ENCODE data around the gene PAX7. TPM values are rescaled to one million over a fixed set of nuclear protein-coding genes. Genes with fewer than 3 reads are reported as not detected.

PAX7 gene
- total RNA-seq, 2 experiments from 2014 or later = not detected

DNA sequence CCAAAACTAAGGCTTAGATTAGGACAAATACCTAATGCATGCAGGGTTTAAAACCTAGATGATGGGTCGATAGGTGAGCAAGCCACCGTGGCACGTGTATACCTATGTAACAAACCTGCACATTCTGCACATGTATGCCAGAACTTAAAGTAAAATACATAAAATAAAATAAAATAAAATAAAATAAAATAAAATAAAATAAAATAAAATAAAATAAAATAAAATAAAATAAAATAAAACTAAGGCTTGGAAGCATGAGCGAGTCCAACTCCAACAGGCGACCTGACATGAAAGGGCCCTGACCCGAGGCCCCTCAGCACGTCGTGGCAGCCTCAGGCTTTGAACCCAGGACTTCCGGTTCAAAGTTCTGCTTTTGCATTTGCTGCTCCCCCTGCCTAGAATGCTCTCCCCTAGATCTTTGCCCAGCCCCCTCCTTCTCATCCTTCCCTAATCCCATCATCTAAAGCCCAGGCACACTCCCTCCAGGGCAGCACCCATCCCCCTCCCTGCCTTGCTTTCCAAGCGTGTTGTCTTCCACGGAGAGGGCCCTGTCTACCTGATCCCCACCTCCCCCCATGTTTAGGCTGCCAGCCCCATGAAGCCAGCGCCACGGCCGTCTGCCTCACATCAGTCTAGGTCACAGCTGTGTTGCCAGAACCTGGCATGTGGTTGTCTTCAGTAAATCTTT lies 164.5 kb downstream of the PAX7 start:
- ChIA-PET POLR2A (no interaction called here), CTCF (interaction anchor here (0.9 to 1.7 kb wide), 2 partner anchors 26 to 80 kb away, joined by 3 to 4 read pairs; no protein-coding TSS in a partner anchor)
- no peak overlapping the region for H3K4me3 Mint-ChIP-seq
- H3K27me3 Mint-ChIP-seq = peaks cover 17% of the 10 kb centered on the region
- no peak overlapping the region for H3K27ac Mint-ChIP-seq
- no peak for DNase-seq
- peaks cover 8% of the 10 kb centered on the region for H3K9me3 Mint-ChIP-seq
- H3K36me3 Mint-ChIP-seq = no peaks in the 10 kb centered on the region
- intact Hi-C loops (cut with micrococcal nuclease) = no loop called here
- H3K4me1 Mint-ChIP-seq (ENCODE audit: low read depth) = no peaks in the 10 kb centered on the region

DNA sequence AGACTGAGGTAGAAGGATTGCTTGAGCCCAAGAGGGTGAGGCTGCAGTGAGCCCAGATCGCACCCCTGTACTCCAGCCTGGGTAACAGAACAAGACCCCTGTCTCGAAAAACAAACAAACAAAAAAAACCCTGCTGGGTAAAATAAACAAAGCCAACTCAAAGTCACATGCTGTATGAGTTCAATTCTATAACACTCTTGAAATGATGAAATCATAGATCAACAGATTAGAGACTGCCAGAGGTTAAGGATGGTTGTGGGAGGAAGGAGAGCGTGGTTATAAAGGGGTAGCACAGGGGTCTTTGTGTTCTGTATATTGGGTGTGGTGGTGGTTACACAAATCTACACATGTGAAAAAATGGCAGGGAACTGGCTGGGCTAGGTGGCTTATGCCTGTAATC lies 166.3 kb downstream of the PAX7 start:
- no peak for DNase-seq
- Mint-ChIP-seq H3K4me1 (ENCODE audit: low read depth) (no peaks in the 10 kb centered on the region), H3K4me3 (no peak overlapping the region), H3K27me3 (peaks cover 9% of the 10 kb centered on the region), H3K9me3 (peaks cover 8% of the 10 kb centered on the region), H3K36me3 (no peaks in the 10 kb centered on the region), H3K27ac (no peak overlapping the region)
- ChIA-PET POLR2A (no interaction called here), CTCF (no interaction called here)
- intact Hi-C loops (cut with micrococcal nuclease) = no loop called here

Other genes with a start within 250 kb of the PAX7 start
- not detected for gene KLHDC7A, start 149.9 kb upstream of the PAX7 start, total RNA-seq
- gene TAS1R2, start 228.8 kb downstream of the PAX7 start, total RNA-seq = not detected